Lower leg skin (tissue), 3 donors: Measurements from ENCODE around the gene TRPC4AP.

Experiments used
- POLR2A ChIP-seq, 2 donors: fragments of 450-650 bp; IDR thresholded peaks; one replicate each; pipeline ENCODE4 v1.6.1; 2016 to 2017; ENCODE audit warnings: antibody characterized with exemption in 2 of 2, mild to moderate bottlenecking in 1 of 2, moderate library complexity in 1 of 2
- TF ChIP-seq, protein P1 (sequence below), 3 donors: fragments of 450-650 bp; IDR thresholded peaks; one replicate each; pipeline ENCODE4 v1.5.1; 2016; ENCODE audit warnings: antibody characterized with exemption in 3 of 3, mild to moderate bottlenecking in 3 of 3, moderate library complexity in 2 of 3

DNA sequence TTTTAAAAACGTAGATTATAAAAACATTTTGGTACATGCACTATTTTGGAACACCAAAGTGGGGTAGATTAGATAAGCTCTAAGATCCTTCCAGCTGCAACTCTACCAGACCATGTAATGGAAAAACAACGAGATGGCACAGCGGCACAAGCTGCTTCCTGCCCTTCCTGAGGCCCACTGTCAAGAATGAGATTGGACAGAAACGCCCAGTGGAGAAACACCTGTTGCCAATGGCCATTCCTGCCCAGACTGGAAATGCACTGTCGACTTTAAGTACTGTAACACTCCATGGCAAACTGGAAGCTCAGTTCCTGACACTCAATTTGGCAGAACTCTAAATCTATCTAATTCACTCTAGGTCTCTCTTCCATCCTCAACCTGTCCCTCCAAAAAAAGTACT, 33.1 kb upstream of the TRPC4AP start:
- TF ChIP-seq, protein P1, sequence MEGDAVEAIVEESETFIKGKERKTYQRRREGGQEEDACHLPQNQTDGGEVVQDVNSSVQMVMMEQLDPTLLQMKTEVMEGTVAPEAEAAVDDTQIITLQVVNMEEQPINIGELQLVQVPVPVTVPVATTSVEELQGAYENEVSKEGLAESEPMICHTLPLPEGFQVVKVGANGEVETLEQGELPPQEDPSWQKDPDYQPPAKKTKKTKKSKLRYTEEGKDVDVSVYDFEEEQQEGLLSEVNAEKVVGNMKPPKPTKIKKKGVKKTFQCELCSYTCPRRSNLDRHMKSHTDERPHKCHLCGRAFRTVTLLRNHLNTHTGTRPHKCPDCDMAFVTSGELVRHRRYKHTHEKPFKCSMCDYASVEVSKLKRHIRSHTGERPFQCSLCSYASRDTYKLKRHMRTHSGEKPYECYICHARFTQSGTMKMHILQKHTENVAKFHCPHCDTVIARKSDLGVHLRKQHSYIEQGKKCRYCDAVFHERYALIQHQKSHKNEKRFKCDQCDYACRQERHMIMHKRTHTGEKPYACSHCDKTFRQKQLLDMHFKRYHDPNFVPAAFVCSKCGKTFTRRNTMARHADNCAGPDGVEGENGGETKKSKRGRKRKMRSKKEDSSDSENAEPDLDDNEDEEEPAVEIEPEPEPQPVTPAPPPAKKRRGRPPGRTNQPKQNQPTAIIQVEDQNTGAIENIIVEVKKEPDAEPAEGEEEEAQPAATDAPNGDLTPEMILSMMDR (IDR thresholded peaks at IDR 0.05): no peak
- TF ChIP-seq POLR2A (IDR thresholded peaks at IDR 0.05): no peak
